IPS-20b (cell line): ENCODE measurements around the gene GALNT10.

ENCODE experiments used
- H3K27ac ChIP-seq: one replicate; pipeline ENCODE4 v1.5.1; 2013; ENCODE audit warnings: low read length
- H3K27me3 ChIP-seq: 2 replicates; pipeline ENCODE4 v1.6.1; 2013; ENCODE audit warnings: mild to moderate bottlenecking, low read length, inconsistent platforms; ENCODE audit not compliant: insufficient read depth
- H3K36me3 ChIP-seq: 2 replicates; pipeline ENCODE4 v1.6.1; 2013; ENCODE audit warnings: low read depth, mild to moderate bottlenecking, inconsistent platforms, low read length, moderate library complexity; ENCODE audit not compliant: insufficient read depth
- H3K4me1 ChIP-seq: 2 replicates; pipeline ENCODE4 v1.6.1; 2013; ENCODE audit warnings: mild to moderate bottlenecking, control low read depth, inconsistent platforms, low read length, moderate library complexity; ENCODE audit not compliant: insufficient read depth
- H3K4me3 ChIP-seq: 2 replicates; pipeline ENCODE4 v1.5.1; 2013; ENCODE audit warnings: mild to moderate bottlenecking, low read length, inconsistent platforms
- H3K9ac ChIP-seq: 2 replicates; pipeline ENCODE4 v1.6.1; 2013; ENCODE audit warnings: low read depth, mild to moderate bottlenecking, inconsistent platforms, low read length, moderate library complexity
- H3K9me3 ChIP-seq: 2 replicates; pipeline ENCODE4 v1.6.1; 2013; ENCODE audit warnings: mild to moderate bottlenecking, low read depth, low read length, inconsistent platforms; ENCODE audit not compliant: insufficient read depth

The GALNT10 gene

DNA sequence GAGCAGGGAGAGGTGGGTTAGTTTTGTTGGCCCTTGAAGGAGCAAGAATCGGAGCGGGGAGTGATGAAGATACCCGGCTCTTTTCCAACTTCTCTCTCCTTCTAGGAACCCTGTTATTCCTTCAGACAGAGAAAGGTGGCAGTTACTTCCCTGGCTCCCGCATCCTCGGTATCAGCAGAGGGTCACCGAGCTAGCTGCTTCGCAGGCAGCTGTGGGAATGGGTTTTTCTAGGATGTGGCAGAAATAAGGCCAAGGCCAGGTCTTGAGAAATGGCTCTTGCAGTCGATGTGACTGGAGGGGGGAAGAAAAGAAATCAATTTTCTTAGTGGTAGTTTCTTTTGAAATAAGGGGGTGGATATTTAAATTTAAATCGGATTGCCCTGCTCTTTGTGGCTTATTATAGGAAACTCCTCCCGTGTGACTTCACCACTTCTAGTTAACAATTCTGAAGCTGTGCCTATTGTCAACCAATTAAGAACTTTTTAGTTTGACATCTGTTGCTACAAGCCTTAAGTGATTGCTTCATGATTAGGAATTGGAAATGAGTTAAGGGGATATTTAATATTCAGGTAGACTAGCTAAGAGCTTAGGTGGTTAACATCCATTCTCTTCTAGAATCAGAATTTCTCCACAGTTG lies 256.7 kb downstream of the GALNT10 start:
- Histone ChIP-seq H3K36me3 (peaks cover 14% of the 10 kb centered on the region), H3K4me3 (peak overlapping the region; percentile 78), H3K27ac (no peak overlapping the region), H3K27me3 (peaks cover 20% of the 10 kb centered on the region; the same call in 1 of the 2 replicates), H3K9ac (no peak overlapping the region; the same call in 1 of the 2 replicates), H3K9me3 (no peaks in the 10 kb centered on the region), H3K4me1 (peaks cover 6% of the 10 kb centered on the region)

DNA sequence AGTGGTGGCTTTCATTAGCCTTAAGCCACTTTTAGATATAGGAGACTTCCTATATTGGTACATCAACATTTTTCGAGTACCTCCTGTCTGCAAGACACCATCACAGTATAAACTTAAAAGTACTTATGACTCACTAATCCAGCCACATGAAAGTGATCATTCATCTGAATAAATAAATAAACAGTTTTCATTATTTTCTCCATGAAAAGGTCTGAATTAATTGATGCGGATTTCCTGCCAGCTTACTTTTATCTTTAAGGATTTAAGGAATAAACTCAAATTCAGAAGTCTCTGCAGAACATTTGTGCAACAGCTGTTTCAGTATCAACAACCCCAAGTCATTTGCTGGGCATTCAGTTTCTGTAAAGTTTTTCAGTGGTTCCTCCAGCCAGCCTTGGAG lies 259.3 kb downstream of the GALNT10 start:
- H3K9me3 ChIP-seq: no peaks in the 10 kb centered on the region
- H3K27ac ChIP-seq: no peak overlapping the region
- H3K4me3 ChIP-seq: no peak overlapping the region
- no peak overlapping the region for H3K9ac ChIP-seq
- H3K4me1 ChIP-seq: peaks cover 6% of the 10 kb centered on the region
- H3K36me3 ChIP-seq: peaks cover 32% of the 10 kb centered on the region
- peaks cover 16% of the 10 kb centered on the region; the same call in 1 of the 2 replicates for H3K27me3 ChIP-seq

DNA sequence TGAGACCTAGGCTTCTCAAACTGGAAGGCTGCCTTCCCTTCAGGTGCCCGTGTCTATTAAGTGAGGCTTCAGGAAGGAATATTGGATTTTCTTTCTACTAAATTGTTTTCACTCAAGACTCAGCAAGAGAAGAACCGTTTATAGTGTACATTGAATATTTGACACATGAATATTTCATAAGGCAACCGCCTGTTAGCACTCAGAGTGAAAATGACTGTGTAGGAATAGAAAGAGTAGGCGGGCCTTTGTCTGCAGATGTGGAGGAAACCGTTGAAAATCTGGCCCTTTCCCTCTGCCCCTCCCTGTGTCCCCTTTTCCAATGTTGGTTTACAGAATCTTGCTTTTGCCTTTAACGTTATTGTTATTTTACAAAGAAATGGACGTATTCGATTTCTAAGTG lies 261.4 kb downstream of the GALNT10 start:
- peaks cover 49% of the 10 kb centered on the region for H3K36me3 ChIP-seq
- peaks cover 6% of the 10 kb centered on the region for H3K4me1 ChIP-seq
- H3K9ac ChIP-seq: no peak overlapping the region
- H3K27me3 ChIP-seq: peaks cover 13% of the 10 kb centered on the region; the same call in 1 of the 2 replicates
- H3K9me3 ChIP-seq: no peaks in the 10 kb centered on the region
- H3K4me3 ChIP-seq: no peak overlapping the region
- no peak overlapping the region for H3K27ac ChIP-seq

DNA sequence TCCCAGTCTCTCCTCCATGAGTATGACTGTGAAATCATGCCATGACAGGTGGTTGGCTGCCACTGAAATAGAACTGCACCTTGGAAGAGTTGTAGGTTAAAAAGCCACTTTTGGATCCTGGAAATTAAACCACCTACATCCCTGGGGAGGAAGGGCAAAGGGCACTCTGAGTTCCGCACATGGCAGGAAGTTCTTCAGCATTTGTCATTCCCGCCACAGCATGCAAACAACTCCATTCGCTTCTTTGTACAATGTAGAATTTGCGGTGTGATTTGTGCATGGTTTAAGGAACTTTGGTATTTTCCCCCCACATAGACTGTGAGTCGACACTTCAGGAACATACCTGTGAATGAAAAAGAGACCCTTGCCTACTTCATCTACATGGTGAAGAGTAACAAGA lies 265.1 kb downstream of the GALNT10 start:
- no peaks in the 10 kb centered on the region for H3K4me1 ChIP-seq
- H3K27ac ChIP-seq: no peak overlapping the region
- no peak overlapping the region for H3K4me3 ChIP-seq
- H3K36me3 ChIP-seq: peaks cover 54% of the 10 kb centered on the region
- no peaks in the 10 kb centered on the region for H3K9me3 ChIP-seq
- H3K9ac ChIP-seq: no peak overlapping the region
- H3K27me3 ChIP-seq: no peaks in the 10 kb centered on the region

DNA sequence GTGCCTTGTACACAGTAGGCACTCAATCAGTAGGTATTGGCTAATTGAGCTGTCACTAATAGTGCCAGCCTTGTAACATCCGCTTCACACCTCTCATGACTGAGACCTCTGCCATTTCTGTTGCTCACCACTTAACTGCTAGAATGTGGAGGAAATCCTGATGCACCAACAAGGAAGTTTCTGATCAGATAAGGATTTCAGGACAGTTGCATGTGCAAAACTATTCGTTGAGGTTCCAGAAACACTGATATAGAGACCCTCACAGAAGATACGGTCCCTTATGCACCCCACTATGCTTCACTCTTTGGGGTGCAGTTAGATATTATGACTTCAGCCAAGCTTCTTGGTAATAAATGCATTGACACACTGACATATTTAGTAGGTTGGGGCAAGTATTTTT lies 266.0 kb downstream of the GALNT10 start:
- Histone ChIP-seq H3K4me3 (no peak overlapping the region), H3K36me3 (peaks cover 48% of the 10 kb centered on the region), H3K9ac (no peak overlapping the region), H3K4me1 (no peaks in the 10 kb centered on the region), H3K27ac (no peak overlapping the region), H3K9me3 (no peaks in the 10 kb centered on the region), H3K27me3 (no peaks in the 10 kb centered on the region)

DNA sequence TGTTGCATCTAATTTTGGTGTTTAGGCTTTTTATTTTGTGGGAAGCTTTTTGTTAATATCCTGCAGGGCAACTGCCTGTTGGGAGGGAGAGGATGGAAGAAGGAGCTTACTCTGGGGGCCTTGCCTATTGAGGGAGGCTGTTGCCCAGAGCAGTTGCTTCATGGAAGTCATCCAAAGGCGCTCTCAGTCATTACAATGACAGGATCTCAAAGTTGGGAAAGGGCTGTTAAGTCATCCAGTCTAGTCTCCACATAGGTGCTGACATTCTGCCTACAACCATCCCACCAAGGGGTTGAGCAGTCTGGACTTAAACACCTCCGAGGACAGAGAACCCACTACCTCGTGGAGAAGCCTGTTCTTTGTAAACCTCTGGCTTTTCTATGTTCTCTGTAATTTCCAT lies 268.5 kb downstream of the GALNT10 start:
- Histone ChIP-seq H3K9ac (no peak overlapping the region), H3K27me3 (no peaks in the 10 kb centered on the region), H3K27ac (no peak overlapping the region), H3K9me3 (no peaks in the 10 kb centered on the region), H3K4me3 (no peak overlapping the region), H3K4me1 (no peaks in the 10 kb centered on the region), H3K36me3 (peaks cover 30% of the 10 kb centered on the region)

DNA sequence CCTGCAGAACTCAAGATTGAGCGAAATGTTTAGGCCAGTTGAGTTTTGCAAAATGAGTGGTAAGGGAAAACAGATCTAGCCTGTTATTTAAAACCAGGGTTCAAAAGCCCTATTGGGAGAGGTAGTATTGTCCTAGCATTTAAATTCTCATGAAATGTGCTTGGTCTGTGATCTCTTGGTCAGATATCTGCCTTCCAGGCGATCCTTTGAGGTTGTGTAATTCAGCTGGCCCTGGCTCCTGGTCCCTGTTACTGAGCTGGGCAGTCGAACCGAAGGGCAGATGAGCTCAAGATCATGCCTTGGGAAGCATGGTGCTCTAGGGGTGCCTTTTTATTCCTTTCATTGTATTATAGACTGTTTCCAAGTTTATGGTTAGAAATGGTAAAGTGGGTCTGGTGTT lies 269.6 kb downstream of the GALNT10 start:
- no peak overlapping the region for H3K9ac ChIP-seq
- H3K27me3 ChIP-seq: no peaks in the 10 kb centered on the region; the same call in 1 of the 2 replicates
- H3K9me3 ChIP-seq: no peaks in the 10 kb centered on the region
- H3K4me1 ChIP-seq: no peaks in the 10 kb centered on the region
- no peak overlapping the region for H3K4me3 ChIP-seq
- peaks cover 22% of the 10 kb centered on the region for H3K36me3 ChIP-seq
- no peak overlapping the region for H3K27ac ChIP-seq

DNA sequence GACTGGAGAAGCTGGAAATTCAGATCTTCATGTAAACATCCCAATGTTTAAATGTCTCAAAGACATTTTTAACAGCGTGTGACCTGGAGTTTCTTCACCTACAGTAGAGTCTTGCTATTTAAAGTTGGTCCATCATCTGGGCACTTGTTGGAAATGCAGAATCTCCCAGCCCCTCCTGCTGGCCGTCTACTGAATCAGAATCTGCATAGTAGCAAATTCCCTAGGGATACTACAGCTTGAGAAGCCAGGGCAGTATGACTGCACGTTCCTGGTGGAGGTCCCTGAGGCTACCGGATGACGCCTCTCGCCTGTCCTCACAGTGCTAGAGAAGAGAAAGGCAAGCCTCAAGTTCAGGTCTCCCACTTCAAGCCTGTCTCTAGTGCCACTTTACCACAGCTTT lies 271.0 kb downstream of the GALNT10 start:
- no peaks in the 10 kb centered on the region for H3K4me1 ChIP-seq

DNA sequence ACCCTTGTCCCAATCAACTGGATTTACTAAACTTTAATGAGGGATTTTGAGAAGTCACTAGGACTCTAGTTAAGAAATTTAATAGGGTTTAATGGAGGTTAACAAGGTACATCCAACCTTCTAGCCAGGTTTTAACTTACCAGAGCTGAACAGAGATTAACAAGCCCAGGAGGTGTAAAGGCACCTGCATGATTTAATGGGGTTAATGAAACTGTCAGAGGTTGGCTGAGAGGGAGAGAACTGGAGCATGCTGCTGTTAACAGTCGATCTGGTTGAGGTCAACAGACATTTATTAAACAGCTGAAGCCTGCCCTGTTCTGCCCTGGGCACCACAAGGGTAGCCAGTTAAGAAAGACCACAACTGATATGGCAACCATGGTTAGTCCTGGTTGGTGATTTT lies 273.9 kb downstream of the GALNT10 start:
- H3K27me3 ChIP-seq: peaks cover 38% of the 10 kb centered on the region
- H3K9ac ChIP-seq: no peak overlapping the region
- H3K27ac ChIP-seq: no peak overlapping the region
- no peaks in the 10 kb centered on the region for H3K4me1 ChIP-seq
- no peaks in the 10 kb centered on the region for H3K36me3 ChIP-seq
- H3K4me3 ChIP-seq: no peak overlapping the region
- no peaks in the 10 kb centered on the region for H3K9me3 ChIP-seq

More for the DNA sequence above, 271.0 kb downstream of the GALNT10 start:
- Histone ChIP-seq H3K9ac (no peak overlapping the region), H3K4me3 (no peak overlapping the region), H3K27ac (no peak overlapping the region), H3K36me3 (peaks cover 9% of the 10 kb centered on the region), H3K27me3 (peaks cover 9% of the 10 kb centered on the region), H3K9me3 (no peaks in the 10 kb centered on the region)

DNA sequence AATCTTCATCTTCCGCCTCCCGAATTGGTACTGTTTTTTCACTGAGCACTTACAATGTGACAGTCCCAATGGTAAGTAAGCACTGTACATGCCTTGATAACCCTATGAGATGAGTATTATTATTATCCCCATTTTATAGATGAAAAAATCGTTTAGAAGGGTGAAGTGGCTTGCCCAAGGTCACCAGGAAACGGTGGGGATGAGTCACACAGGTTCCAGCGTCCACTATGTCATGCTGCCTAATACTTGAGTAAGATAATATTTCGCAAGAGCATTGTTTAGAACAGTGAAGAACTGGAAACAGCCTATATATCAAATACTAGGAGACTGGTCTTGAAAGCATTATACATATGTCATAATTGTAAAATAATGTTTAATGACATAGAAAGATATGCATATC lies 274.6 kb downstream of the GALNT10 start:
- Histone ChIP-seq H3K4me1 (no peaks in the 10 kb centered on the region), H3K27ac (no peak overlapping the region), H3K9ac (no peak overlapping the region), H3K4me3 (no peak overlapping the region), H3K27me3 (peaks cover 46% of the 10 kb centered on the region), H3K36me3 (no peaks in the 10 kb centered on the region), H3K9me3 (no peaks in the 10 kb centered on the region)

DNA sequence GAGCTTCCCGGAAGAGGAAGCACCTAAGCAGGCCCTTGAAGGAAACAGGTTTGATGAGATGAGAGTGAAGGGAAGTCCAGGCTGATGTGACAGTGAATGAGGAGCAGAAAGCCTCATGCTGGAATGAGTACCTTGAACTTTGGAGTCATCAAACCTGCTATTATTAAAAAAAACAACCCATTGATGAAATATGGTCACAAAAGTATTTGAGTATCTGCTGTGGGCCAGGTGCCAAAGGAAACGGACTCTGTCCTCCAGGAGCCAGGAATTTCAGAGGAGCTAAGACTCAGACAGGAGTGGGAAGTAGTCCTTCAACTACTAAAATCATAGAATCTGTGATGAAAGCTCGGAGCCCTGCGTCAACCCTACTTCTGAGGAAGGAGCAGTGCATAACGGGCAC lies 275.6 kb downstream of the GALNT10 start:
- no peak overlapping the region for H3K9ac ChIP-seq
- H3K4me1 ChIP-seq: no peaks in the 10 kb centered on the region
- H3K4me3 ChIP-seq: no peak overlapping the region
- no peaks in the 10 kb centered on the region for H3K36me3 ChIP-seq
- no peak overlapping the region for H3K27ac ChIP-seq
- H3K27me3 ChIP-seq: peaks cover 56% of the 10 kb centered on the region
- H3K9me3 ChIP-seq: no peaks in the 10 kb centered on the region

DNA sequence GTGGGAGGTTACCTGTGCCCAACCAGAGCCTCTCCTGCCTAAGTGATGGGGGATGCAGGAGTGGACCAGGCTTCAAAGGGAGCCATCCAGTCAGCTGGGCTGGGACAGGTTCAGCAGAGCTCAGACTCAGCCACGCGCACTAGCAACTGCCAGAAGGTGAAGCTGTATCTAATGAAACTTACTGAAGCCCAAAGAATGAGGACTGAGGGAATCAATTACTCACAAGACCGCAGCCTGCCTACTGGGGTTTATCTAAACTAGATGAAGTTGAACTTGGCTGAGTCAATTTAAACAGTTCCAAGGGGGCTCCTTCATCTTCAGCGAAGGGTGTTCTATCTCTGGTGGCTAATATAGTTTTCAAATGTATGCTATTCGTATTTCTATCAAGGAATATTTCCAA lies 276.1 kb downstream of the GALNT10 start:
- H3K9me3 ChIP-seq: no peaks in the 10 kb centered on the region
- no peak overlapping the region for H3K27ac ChIP-seq
- H3K27me3 ChIP-seq: peaks cover 61% of the 10 kb centered on the region
- no peaks in the 10 kb centered on the region for H3K4me1 ChIP-seq
- H3K36me3 ChIP-seq: no peaks in the 10 kb centered on the region
- H3K9ac ChIP-seq: no peak overlapping the region
- H3K4me3 ChIP-seq: no peak overlapping the region
